HL-60 (cell line): ENCODE results near the gene RGS14.

Experiments
- POLR2AphosphoS5 ChIP-seq: IDR thresholded peaks from 2 replicates; pipeline ENCODE4 v1.6.1; 2012; ENCODE audit warnings: low read depth
- REST ChIP-seq: IDR thresholded peaks from 2 replicates; pipeline ENCODE4 v1.6.1; 2012; ENCODE audit warnings: low read depth; ENCODE audit not compliant: insufficient replicate concordance
- TF ChIP-seq, protein P1 (sequence below): IDR thresholded peaks from one replicate; pipeline ENCODE4 v1.5.1; 2011; ENCODE audit warnings: low read length, control low read depth, inconsistent platforms; ENCODE audit not compliant: insufficient read depth

GRCh38 chr5:177373806-177374205 is 16.1 kb downstream of the RGS14 start:
- TF ChIP-seq, protein P1, sequence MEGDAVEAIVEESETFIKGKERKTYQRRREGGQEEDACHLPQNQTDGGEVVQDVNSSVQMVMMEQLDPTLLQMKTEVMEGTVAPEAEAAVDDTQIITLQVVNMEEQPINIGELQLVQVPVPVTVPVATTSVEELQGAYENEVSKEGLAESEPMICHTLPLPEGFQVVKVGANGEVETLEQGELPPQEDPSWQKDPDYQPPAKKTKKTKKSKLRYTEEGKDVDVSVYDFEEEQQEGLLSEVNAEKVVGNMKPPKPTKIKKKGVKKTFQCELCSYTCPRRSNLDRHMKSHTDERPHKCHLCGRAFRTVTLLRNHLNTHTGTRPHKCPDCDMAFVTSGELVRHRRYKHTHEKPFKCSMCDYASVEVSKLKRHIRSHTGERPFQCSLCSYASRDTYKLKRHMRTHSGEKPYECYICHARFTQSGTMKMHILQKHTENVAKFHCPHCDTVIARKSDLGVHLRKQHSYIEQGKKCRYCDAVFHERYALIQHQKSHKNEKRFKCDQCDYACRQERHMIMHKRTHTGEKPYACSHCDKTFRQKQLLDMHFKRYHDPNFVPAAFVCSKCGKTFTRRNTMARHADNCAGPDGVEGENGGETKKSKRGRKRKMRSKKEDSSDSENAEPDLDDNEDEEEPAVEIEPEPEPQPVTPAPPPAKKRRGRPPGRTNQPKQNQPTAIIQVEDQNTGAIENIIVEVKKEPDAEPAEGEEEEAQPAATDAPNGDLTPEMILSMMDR = no peak
- TF ChIP-seq POLR2AphosphoS5 (no peak), REST (no peak)
